Neural cell (in vitro differentiated cells): ENCODE measurements around the gene PANK1.

Experiments used
- POLR2AphosphoS5 ChIP-seq: IDR thresholded peaks from 2 replicates; pipeline ENCODE4 v1.6.1; 2012
- RAD21 ChIP-seq: fragments of 450-650 bp; conservative IDR thresholded peaks from 2 replicates; pipeline ENCODE4 v1.6.1; 2014; ENCODE audit warnings: antibody characterized with exemption, mild to moderate bottlenecking, moderate library complexity
- TF ChIP-seq, protein P1 (sequence below): fragments of 450-650 bp; IDR thresholded peaks from 2 replicates; pipeline ENCODE4 v1.5.1; 2014; ENCODE audit warnings: antibody characterized with exemption, mild to moderate bottlenecking, moderate library complexity; ENCODE audit not compliant: poor library complexity, severe bottlenecking

DNA sequence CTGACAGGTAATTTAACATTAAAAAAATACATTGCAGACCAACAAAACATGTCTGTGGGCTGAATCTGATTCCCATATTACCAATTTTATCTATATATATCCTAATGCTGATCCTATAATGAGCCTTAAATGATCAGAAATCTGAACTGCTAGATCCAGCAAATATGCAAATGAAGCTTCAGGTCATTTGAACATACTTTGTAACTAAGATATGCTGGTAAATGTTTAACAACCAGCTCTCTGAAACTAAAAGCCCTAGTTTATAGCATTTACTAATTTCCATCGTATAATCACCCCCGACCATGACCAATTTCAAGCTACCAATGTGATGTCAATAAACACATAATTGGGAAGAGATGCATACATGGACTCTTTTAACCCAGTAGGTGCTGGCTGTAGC, 42.1 kb downstream of the PANK1 start:
- TF ChIP-seq, protein P1, sequence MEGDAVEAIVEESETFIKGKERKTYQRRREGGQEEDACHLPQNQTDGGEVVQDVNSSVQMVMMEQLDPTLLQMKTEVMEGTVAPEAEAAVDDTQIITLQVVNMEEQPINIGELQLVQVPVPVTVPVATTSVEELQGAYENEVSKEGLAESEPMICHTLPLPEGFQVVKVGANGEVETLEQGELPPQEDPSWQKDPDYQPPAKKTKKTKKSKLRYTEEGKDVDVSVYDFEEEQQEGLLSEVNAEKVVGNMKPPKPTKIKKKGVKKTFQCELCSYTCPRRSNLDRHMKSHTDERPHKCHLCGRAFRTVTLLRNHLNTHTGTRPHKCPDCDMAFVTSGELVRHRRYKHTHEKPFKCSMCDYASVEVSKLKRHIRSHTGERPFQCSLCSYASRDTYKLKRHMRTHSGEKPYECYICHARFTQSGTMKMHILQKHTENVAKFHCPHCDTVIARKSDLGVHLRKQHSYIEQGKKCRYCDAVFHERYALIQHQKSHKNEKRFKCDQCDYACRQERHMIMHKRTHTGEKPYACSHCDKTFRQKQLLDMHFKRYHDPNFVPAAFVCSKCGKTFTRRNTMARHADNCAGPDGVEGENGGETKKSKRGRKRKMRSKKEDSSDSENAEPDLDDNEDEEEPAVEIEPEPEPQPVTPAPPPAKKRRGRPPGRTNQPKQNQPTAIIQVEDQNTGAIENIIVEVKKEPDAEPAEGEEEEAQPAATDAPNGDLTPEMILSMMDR = no peak
- TF ChIP-seq POLR2AphosphoS5 (no peak), RAD21 (no peak)
